GM21390 (cell line): ENCODE measurements around the gene TMCC1.
"Not testable (repeated sequence)": the region's sequence is repeated elsewhere in the genome, so short reads cannot be mapped to it uniquely, and the experiment has no call there.

Experiments
- ATAC-seq: cut with Tn5 transposase; IDR thresholded peaks from one replicate; pipeline ENCODE4 v1.9.1; 2021; ENCODE audit not compliant: unreplicated experiment

TMCC1 gene

DNA sequence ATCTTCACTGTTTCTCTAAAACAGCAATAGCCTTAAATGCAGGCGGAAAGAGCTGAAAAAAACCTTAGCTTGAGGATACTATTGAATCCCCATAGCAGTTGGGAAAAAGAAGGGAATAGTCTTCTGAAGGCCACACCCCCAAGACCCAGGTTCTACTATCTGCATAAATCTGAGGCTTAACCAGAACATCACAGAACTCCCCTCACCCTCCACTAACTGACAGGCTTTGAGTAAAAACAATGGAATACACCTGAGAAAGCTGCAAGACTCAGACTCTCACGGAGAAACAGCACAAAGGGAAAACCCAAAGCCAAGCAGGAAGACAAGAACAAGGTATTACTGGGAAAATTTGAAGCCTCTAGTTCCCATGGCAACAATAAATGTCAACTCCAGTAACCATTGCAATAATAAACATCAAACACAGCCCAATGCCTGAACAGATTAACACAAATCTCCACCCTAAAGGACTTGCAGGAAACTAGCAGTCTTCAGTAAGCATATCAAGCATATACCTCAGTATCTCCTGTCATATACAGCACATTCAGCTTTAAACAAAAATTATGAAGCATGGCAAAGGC, 56.4 kb downstream of the TMCC1 start:
- ATAC-seq = no peak

DNA sequence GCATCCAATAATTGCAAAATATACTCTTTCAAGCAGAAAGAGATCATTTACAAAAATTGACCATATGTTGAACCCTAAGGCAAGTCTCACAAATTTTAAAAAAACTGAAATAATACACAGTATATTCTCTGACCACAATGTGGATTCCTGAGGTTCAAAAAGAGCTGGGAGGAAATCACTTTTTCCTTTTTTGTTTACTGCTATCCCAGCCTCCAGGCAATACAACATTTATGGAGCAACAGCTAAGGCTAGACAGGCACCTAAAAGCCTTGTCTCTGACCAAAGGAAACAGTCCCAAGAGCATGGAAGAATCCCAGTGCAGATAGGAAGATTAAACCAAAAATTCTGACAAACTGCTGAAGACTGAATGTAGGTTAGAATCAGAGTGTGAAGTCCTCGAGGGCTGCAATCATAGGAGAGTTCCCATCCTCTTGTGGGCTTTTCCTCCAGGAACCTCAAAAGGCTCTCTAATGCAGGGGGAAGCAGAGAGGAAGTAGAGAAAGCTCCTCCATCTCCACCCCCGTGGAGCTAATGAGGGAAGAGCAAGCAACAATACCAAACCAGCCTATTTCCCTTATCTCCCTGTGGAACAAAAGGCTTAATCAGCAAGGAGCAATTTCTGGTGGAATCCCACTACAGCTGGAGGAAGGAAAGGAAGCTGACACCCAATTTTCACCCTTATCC, 57.0 kb downstream of the TMCC1 start:
- no peak for ATAC-seq

- ATAC-seq = no peak
Measured at GRCh38 chr3:129835198-129835597, 58.3 kb downstream of the TMCC1 start.

DNA sequence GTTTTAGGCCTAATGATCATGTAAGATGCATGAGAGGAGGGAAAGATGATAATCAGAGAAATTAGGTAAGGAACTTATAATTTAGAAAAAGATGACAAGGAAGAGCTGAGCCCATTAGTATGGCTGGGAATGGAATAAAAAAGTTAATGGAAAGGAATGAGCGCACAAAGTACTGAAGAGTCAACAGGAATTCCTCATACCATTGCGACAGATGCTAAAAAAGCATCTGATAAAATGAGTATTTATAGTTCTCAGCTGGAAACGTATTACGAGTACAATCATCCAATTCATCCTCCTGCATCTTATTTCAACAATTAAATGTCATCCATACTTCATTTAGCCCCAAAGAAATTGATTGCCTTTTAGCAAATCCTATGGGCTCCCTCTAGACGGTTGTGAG, 58.9 kb downstream of the TMCC1 start:
- ATAC-seq = no peak

GRCh38 chr3:129831942-129832341, 61.6 kb downstream of the TMCC1 start:
- ATAC-seq = not testable (repeated sequence)

DNA sequence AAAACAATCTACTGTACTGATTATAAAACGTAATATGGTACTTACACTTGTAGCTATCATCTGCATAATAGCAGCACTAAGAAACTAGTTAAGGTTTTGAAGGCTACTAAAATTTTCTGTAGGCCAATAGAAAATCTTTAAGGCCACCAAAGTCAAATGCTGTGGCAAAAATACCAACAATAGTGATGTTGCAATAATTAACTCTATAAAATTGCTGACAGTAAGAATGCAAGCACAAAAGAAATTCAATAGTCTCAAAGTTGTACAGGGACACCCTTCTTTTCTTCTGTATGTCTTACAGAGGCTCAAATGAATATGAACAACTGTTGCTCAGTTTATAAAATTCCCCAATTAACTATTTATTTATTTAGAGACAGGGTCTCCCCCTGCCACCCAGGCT, 62.0 kb downstream of the TMCC1 start:
- no peak for ATAC-seq

DNA sequence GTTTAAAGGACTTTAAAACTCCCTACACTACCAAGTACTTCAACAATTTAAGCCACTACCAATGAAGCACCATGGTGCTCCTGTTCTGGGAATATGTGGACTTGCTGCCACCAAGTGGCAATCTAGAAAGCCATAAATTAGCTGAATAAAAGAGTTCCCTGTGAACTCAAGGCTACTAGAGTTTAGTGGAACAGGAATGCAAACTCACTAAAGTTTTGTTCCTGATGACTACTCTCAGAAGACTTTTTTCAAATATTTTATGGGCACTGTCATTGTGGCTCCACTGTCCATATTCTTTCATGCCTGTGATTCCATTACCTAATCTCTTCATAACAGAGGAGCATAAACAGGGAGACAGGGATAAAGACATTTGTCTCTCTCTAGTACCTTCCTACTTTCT, 63.9 kb downstream of the TMCC1 start:
- ATAC-seq = no peak

- ATAC-seq = peak; percentile 82
Measured at GRCh38 chr3:129827765-129828164, 65.7 kb downstream of the TMCC1 start.

- no peak for ATAC-seq
Measured at GRCh38 chr3:129824926-129825541, 68.5 kb downstream of the TMCC1 start.

DNA sequence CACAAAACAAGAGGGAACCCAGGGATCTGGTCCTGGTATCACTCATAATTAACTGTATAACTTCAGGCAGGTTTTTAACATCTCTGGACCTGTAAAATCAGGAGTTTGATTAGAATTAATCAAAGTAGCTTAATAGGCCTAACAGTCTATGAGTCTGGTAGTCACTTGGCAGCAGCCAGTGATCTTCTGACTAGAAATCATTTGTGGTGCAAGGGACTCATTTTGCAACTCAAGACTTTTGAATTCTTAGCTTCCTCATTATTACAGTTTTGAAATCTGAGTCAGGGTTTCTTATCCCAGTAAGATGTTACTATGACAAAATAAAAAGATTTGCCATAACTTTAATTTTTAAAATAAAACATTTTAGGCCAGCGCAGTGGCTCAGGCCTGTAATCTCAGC, 70.8 kb downstream of the TMCC1 start:
- no peak for ATAC-seq

- ATAC-seq = no peak
Measured at GRCh38 chr3:129822241-129822640, 71.3 kb downstream of the TMCC1 start.

DNA sequence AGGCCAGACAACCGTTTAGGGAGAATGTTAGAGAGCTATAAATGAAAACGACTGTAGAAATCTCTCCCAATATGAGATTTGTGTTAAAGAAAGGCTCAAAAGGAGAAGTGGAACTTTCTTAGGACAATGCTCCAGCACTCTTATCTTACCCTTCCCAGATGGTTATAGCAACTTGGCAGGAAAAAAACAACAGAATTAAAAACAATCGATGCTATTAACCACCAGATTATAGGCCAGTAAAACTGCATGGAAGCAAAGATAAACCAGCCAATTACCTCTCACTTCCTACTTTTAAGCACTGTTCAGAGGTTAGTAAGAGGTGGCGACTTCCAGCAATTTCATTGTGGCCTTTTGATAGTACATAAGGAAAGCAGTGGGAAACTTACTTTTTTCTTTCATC, 72.9 kb downstream of the TMCC1 start:
- no peak for ATAC-seq

DNA sequence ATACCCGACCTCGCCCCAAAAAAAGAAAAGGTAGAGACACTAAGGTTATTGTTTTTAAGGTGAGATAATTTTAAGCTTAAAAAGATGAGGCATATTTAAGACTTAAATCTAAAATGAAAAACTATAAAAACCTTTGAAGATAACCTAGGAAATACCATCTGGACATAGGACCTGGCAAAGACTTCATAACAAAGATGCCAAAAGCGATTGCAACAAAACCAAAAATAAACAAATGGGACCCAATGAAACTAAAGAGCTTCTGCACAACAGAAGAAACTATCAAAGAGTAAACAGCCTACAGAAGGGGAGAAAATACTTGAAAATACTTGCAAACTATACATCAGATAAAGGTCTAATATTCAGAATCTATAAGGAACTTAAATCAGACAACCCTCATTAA, 80.9 kb downstream of the TMCC1 start:
- ATAC-seq = no peak

GRCh38 chr3:129809297-129809696, 84.2 kb downstream of the TMCC1 start:
- ATAC-seq = no peak

DNA sequence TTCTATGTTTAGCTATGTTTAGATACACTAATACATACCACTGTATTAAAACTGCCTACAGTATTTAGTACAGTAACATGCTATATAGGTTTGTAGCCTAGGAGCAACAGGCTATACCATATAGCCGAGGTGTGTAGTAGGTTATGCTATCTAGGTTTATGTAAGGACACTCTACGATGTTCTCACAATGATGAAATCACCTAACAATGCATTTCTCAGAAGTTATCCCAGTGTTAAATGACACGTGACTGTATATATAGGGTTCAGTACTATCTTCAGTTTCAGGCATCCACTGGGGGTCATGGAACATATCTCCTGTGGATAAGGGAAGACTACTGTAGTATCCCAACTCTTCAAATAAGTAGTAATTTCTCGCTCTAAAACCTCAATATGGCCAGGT, 97.4 kb downstream of the TMCC1 start:
- no peak for ATAC-seq

DNA sequence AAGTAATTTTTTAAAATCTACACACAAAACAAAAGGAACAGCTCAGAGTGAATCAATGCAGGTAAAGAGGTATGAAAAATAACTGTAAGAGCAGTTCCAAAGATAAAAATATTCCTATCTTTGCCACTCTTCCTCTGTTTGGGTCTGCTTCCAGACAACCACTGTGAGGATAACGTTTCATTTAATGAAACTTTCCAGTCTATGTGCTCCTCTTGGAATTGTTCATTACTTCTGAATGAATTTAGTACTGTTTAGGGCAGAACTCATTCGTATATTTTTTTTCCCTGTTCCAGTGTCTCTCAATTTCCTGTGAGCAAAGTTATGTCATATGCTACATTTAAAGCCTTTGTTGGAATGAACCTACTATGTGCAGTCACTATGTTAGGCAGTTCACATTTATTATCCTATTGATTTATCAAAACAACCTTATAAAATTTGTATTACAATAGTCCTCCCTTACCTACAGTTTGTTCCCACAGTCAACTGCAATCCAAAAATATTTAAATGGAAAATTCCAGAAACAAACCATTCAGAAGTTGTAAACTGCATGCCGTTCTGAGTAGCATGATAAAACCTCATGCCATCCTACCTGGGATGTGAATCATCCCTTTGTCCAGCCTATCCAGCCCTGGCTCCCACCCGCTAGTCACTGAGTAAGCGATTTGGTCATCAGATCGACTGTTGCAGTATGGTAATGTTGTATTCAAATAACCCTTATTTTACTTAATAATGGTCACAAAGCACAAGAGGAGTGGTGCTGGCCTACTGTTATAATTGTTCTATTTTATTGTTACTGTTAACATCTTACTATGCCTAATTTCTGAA, 98.1 kb downstream of the TMCC1 start:
- ATAC-seq = no peak

DNA sequence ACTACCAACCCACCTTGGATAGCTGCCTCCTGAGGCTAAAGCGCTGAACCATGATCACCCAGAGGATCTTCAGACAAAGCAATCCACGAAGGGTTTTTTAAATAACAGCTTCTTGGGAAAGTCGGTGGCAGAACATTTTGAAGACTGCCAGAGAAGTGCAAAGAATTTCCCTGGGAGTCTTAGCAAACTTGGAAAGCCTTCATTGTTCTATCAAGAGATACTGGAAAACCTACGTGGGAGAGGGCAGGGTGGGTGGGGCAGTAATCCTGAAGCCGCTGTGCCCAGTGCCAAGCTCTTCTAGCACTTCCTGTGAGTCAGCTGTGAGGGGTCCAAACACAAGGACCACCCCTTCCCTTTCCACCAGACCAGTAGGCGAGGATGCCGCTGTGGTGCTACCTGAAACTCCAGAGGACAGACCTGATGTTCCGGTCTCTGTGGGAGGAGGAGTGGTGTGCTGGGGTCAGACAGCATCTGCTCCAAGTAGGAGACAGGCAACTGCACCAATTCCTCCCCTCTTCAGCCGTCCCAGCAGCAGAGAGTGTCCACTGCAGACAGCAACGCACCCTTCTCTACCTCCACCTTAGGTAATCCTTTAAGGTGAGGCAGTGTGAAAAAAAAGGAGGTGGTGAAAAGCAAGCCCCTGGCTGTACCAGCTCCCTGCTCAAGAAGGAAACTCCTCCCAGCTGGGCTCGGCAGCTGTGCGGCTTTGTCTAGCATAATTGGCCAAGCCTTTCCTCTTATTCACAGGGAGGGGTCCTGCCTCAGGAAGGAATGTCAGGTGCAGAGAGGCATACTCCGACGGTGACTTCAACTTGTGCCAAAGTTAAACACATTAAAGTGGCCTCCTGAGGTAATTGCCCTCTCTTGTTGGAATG, 99.0 kb downstream of the TMCC1 start:
- peak; percentile 65 for ATAC-seq

DNA sequence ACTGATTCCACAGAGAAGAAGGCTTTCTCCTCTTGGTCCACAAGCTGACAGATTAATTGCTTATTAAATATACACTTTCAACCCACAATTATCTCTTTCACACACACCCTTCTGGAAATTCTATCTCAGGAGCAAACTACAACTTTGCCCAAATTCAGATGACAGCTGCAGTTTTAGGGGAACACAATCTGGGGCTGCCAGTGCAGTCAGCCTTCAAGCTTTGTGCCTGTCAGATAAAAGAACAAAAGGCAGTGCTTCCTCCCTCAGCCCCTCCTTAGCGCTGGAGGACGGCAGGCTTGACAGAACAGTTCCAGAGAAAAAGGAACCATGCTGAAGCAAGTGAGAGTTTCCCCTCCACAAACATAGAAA, 99.6 kb downstream of the TMCC1 start:
- ATAC-seq = no peak

DNA sequence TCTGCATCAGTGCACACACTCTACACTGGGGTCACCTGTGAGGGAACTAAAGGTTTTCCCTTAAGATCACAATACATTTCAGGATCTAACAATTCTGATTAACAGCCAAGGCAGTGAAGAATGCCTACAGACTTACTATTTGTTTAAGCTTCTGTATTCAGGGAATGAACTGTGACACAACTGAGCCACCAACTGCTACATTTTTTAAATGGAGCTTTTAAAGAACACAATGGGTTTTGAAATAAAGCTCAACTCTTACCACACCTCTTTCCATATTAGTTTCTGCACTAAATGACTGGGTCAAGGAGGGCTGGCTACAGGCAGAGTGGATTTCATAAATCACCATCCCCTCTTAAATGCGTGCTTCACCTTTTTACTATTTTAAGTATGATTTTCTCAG, 100.2 kb downstream of the TMCC1 start:
- no peak for ATAC-seq

- no peak for ATAC-seq
Measured at GRCh38 chr3:129783470-129783869, 110.0 kb downstream of the TMCC1 start.

DNA sequence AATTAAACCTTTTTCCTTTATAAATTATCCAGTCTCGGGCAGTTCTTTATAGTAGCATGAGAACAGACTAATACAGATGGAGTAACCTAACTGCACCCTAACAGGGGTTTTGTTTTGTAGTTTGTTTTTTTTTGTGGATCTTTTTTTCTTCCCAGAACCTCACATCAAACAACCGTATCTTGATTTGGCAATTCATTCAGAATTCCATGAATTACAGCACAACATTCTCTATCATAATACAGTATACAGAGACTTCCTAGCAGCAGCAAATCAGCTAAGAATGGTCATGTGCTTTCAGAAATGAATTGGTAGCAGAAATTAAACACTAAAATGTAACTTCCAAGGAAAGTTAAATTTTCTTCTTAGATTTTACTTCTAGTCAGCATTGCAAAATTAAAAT, 114.6 kb downstream of the TMCC1 start:
- ATAC-seq = no peak
